GM19468 (cell line): ENCODE data around the gene PDE11A.

Experiments used
- ATAC-seq: cut with Tn5 transposase; IDR thresholded peaks from one replicate; pipeline ENCODE4 v1.9.1; 2021; ENCODE audit warnings: mild to moderate bottlenecking, moderate library complexity, moderate number of reproducible peaks; ENCODE audit not compliant: unreplicated experiment; ENCODE audit errors: extremely low read depth

PDE11A gene

GRCh38 chr2:177712462-177712861 is 360.1 kb downstream of the PDE11A start:
- no peak for ATAC-seq

DNA sequence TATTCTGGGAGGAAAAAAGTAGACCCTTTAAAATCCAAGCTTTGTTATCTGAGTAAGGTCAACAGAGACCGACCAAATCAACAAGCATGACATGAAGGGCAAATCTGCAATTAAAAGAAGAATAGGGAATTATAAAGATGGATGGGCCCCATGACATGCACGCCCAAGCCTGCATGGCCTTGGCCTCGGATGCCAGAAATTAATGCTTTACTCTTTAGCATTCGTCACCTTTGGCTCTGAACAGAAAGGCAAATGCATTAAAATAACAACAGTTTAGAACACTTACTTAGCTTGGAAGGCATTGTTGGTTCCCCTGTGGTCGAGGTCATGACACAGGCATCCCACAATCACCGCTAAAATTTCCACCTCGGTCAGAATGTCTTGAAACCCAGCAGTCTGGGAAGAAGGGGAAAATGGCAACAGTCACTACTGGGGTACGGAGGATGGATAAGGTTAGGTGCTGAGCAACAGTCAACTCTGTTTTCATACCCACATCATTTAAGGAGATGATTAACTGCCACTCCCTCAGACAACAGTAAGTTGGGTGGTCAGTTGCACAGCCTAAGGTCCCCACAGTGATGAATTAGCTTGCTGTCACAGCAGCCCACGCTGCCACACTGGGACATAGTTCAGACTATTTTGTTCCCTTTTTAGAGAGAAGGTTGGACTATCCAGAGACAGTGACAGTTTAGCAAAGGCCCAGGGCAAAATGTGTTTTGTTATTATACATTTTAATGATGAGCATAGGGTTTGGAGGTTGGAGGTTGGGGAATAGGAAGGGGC is 360.9 kb downstream of the PDE11A start:
- ATAC-seq, result no peak

DNA sequence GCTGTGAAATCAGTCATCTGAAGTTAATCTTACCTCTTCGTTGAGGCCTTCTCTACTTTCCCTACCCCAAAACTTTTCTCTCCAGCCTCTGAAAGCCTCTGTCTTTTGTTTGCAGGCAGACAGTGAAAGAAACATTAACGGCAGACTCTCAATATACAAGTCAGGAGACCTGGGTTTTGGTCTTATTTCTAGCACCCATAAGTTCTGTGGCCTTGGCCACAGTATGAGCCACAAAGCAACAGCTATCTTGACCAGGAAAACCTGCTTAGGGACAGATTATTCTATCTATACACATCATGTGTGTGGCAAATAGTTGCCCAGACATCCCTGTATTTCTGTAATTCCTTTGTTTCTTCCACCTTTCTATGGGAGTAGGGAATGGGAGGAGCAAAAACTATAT is 361.7 kb downstream of the PDE11A start:
- ATAC-seq, result no peak

- ATAC-seq, result no peak
Measured at GRCh38 chr2:177709986-177710401, 362.6 kb downstream of the PDE11A start.

DNA sequence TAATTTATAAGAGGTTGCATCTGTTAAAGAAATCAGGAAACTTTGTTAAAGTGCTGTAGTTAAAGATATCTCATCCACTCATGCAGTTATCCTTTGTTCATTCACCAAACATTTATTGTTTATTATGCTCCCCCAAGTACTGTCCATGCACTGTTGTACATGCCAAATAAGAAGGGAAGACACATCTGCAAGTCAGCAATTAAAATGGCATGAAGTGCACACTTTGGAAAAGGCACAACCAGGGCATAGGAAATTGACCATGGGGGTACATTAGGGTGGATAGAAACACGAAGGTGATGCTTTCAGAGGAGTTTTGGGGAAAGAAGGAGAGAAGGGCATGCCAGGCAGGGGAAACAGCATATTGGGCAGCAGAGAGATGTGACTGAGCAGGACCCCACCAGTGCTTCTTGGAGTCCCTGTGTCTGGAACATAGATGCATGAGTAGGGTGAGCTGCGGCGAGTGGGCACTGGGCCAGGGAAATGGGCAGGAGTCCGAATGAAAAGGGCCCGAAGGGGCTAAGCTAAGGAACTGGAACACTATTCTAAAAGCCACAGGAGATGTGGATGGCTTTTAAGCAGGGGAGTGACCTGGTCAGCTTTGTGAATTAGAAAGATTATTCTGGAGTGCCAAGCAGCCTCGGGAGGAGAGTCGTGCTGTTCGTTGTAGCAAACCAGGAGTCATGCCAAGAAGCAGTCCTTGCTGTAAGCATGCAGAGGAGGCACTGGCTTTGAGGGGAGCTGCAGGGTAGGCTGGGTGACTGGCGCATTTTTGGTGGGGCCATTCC is 363.7 kb downstream of the PDE11A start:
- no peak for ATAC-seq

DNA sequence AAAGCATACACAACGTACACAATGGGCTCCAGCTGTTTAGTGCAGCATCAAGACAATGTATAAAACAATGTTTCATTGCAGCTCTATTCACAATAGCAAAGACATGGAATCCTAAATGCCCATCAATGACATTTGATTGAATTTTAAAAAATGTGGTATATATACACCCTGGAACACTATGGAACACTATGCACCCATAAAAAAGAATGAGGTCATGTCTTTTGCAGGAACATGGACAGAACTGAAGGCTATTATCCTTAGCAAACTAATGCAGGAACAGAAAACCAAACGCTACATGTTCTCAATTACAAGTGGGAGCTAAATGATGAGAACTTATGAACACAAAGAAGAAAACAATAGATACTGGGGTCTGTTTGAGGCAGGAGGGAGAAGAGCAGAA is 364.5 kb downstream of the PDE11A start:
- no peak for ATAC-seq

GRCh38 chr2:177705511-177706173 is 366.9 kb downstream of the PDE11A start:
- no peak for ATAC-seq

DNA sequence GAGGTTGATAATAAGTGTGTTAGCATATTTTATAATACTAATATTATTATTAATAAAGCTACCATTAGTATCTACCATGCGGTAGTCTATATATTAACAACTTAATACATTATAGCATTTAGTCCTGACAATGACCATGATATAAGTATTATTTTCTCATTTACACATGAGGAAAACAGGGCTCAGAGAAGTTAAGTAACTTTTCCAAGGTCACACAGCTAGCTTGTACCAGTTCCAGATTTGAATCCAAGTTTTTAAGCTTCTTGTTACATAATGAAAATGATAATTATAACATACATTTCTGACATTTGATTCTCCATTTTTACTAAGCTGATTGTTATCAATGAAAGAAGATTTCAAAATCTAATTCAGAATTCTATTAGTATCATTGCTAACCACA is 369.4 kb downstream of the PDE11A start:
- ATAC-seq, result no peak

GRCh38 chr2:177698281-177698680 is 374.3 kb downstream of the PDE11A start:
- ATAC-seq, result no peak

DNA sequence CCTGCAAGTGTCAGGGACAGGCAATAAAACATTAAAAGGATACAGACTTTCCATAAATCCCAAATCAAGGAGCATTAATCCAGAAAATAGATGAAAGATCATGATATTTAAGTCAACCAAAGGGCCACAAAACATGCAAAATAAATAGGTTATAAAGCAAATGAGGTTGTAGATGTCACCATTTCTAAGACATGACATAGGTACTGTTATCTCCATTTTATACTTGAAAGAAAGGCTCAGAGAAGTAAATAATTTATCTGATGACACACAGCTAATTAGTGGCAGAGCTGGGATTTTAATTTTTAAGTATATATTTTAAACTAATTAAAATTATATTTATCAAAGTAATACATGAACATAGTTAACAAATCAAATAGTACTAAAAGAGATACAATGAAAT is 378.2 kb downstream of the PDE11A start:
- no peak for ATAC-seq

DNA sequence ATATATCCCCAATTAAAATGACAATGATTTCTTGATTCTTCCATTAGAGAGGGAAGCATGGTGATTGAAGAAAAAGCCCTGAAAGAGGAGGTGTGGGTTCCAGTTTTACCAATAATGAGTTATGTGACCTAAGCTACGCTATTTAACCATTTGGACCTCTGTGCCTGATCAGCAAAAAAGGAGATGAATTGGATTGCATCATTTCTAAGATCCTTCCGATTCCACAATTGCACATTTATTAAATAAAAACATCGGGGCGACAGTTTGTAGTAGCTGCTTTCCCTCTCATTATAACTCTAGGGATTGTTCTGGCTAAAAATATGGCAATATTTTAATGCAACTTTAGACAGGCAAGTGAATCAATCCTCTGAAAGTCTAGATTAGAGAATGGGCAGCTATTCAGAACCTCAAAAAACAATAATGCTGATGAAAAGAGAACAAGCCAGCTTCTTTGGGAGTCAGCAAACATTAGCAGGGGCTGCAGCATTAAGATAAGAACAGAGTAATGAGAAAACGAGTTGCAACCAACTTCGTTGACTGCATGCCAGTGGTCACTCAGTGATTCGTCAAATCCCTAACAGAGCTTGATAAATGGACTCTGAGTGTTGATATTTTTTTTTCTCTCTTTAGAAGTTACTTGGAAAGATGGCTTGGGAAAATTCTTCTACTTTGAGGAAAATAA is 378.8 kb downstream of the PDE11A start:
- ATAC-seq, result no peak

DNA sequence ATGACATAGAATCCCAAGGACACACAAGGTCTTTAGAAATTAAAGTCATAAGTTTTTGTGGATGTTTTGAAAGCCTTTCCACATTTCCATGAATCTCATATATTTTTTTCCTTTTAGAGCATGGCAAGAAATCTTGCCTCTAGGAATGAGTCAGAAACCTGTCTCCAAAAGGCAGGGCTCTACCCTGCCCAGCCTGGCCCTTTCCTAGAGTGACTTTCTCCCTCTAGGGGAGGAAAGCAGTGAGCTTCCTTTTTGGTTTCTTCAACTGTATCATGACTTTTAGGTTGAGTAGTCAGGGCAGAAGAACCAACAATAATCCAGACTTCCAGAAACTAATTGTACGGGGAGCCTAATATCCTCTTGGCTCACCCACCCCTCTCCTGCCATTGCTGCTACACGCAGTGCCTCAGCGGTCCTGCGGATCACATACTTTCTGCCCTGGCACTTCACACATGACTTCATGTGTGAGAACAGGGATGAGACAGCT is 379.8 kb downstream of the PDE11A start:
- no peak for ATAC-seq

DNA sequence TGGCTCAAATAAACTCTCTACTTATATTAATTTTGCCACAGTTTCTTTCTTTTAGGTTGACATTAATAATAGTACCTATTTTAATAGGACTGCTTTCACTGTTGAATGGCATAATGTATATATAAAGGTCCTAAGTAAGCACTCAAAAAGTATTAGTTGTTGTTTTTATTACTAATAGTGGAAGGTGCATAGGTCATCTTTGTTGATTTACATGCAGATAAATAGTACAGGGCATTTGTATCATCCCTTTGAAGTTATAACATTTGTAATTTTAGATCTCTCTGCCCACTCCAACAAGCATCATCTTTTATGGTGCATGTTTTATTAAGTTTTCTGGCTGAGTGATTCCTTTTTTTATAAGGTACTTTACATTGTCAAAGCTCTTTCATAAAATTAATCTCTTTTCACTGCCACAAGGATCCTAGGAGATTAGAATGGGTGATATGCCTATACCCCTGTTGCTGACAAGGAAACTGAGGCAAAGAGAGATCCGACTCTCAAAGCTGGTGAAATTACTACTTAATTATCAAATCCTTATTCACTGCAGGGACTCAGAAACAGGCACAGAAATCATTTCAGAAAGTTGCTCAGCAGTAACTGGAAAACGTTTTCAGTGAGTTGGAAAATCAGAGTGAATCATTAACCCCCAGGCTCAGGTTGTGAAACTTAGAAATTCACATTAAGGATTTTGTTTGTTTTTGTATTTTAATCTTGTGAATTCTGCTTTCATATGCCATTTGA is 380.4 kb downstream of the PDE11A start:
- no peak for ATAC-seq

DNA sequence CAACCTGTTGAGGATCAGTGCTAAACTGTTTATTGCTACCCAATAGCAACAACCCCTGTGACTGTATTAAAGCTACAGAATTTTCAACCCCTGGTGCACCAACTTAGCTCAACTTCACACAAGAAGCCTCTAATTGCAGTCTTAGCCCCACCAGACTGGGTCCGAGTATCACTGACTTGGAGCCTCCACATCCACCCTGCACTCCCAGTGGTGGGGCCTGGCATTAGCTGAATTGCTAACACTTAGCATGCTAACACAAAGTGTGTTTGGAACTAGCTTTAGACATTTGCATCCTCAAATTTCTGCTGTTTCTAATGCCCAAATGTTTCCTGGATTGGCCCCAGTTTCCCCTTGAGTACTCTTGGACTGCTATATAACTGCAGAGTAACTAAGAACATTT is 381.4 kb downstream of the PDE11A start:
- no peak for ATAC-seq

GRCh38 chr2:177689623-177690022 is 383.0 kb downstream of the PDE11A start:
- ATAC-seq, result no peak

- no peak for ATAC-seq
Measured at GRCh38 chr2:177688844-177689243, 383.7 kb downstream of the PDE11A start.

- ATAC-seq, result no peak
Measured at GRCh38 chr2:177683661-177684069, 388.9 kb downstream of the PDE11A start.

DNA sequence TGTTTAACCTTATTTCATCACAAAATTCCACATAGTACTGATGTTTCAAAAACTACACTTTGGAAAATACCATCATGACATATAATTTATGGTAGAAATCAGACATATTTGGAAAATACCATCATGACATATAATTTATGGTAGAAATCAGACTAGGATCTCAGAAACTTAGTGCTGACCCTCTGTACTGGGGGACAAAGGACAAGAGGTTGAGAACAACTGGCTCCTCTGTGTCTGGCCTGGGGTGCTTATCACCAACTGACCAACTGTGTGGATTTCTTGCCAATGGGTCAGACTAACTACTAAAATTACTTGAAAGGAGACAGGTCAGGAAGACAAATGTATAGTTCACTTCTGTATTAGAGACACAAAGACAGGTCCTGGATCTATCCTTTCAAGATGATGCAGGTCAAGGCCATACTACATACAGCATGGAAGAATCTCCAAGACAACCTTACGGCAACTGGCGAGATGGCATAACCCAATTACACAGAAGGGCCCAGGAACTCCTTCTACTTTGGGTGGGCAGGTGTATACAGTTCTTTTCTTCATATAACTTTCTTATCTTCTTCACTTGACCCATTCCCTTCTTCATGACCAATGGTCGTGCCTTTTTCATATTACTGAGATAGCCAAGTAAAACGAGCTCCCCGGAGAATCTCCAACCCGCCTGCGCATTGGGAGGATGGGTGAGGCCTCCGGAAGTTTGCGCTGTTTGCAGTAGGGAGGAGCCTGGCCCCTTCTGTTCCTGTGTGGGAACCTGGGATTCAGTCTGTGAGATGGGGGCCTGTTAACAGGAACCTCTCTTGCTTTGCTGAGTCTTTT is 389.5 kb downstream of the PDE11A start:
- no peak for ATAC-seq

DNA sequence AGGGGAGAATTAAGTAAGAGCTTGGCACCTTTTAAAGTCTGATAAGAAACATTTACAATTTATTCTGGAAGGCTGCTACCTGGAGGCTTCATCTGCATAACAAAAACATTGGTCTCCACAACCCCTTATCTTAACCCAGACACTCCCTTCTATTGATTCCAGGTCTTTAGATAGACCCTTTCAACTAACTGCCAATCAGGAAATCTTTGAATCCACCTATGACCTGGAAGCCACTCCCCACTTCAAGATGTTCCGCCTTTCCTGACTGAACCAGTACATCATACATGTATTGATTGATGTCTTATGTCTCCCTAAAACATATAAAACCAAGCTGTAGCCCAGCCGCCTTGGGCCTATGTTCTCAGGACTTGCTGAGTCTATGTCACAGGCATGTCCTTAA is 390.6 kb downstream of the PDE11A start:
- no peak for ATAC-seq
